Thymus (tissue), 11 donors: Measurements from ENCODE around the gene ASS1. TPM values are rescaled to one million over a fixed set of nuclear protein-coding genes. Genes with fewer than 3 reads are reported as not detected.

Experiments used
- DNase-seq, 9 donors: peaks; one replicate each; pipeline ENCODE4 v3.0.0-alpha.2; 2013; ENCODE audit warnings: low spot score in 9 of 9, low read depth in 6 of 9, missing footprints in 1 of 9
- H3K27ac ChIP-seq, 2 donors: one replicate each; pipeline ENCODE4 v1.5.1; 2013; ENCODE audit warnings: control low read depth in 1 of 2, low read depth in 1 of 2, low read length in 1 of 2, mild to moderate bottlenecking in 1 of 2, moderate library complexity in 1 of 2
- H3K27me3 ChIP-seq, 2 donors: one replicate each; pipeline ENCODE4 v1.5.1; 2013; ENCODE audit warnings: low read length in 1 of 2; ENCODE audit not compliant: control insufficient read depth in 2 of 2, insufficient read depth in 1 of 2
- H3K36me3 ChIP-seq, 2 donors: one replicate each; pipeline ENCODE4 v1.5.1; 2013; ENCODE audit warnings: low read length in 1 of 2, mild to moderate bottlenecking in 1 of 2, moderate library complexity in 1 of 2; ENCODE audit not compliant: control insufficient read depth in 2 of 2, insufficient read depth in 2 of 2
- H3K4me1 ChIP-seq, 2 donors: one replicate each; pipeline ENCODE4 v1.5.1; 2013; ENCODE audit warnings: low read length in 2 of 2; ENCODE audit not compliant: control insufficient read depth in 2 of 2, insufficient read depth in 2 of 2
- H3K4me3 ChIP-seq, 2 donors: one replicate each; pipeline ENCODE4 v1.5.1; 2013; ENCODE audit warnings: low read length in 2 of 2, control low read depth in 1 of 2, mild to moderate bottlenecking in 1 of 2
- H3K9me3 ChIP-seq, 2 donors: one replicate each; pipeline ENCODE4 v1.5.1; 2013; ENCODE audit warnings: low read length in 1 of 2, mild to moderate bottlenecking in 1 of 2; ENCODE audit not compliant: control insufficient read depth in 2 of 2, insufficient read depth in 1 of 2
- WGBS: extraction: QIAGEN DNeasy Blood & Tissue Kit; methylation state at CpG from one replicate; pipeline ENCODE4 v1.1.7; 2013; 5-methylcytosine and 5-hydroxymethylcytosine counted together
- polyA plus RNA-seq: library from polyadenylated mRNA; stranded (reverse); fragments of 200-250 nt; gene quantifications from one replicate; pipeline ENCODE4 v1.2.3, GENCODE V29; 2013
- total RNA-seq: library from RNA; stranded (reverse); fragments of 120-200 nt; gene quantifications from one replicate; pipeline ENCODE4 v1.2.4, GENCODE V29; 2013
- donor health status: healthy.

The ASS1 gene
- total and polyA plus RNA-seq, 2 donors: 9.1 to 30.4 TPM

- Histone ChIP-seq H3K27ac (no peak overlapping the region), H3K36me3 (no peaks in the 10 kb centered on the region), H3K9me3 (no peaks in the 10 kb centered on the region), H3K4me1 (no peaks in the 10 kb centered on the region), H3K4me3 (no peak overlapping the region), H3K27me3 (peaks cover 25 to 91% of the 10 kb centered on the region in 2 donors)
- DNase-seq: no peak
- WGBS: 35% methylated on average over 20 of the region's 20 CpGs
Measured at GRCh38 chr9:130471411-130472183, 26.8 kb downstream of the ASS1 start.

GRCh38 chr9:130472184-130472705 is 27.5 kb downstream of the ASS1 start:
- no peaks in the 10 kb centered on the region for H3K9me3 ChIP-seq
- 79% methylated on average over 19 of the region's 19 CpGs for WGBS
- no peaks in the 10 kb centered on the region for H3K4me1 ChIP-seq
- no peak for DNase-seq
- H3K27ac ChIP-seq: no peak overlapping the region
- H3K27me3 ChIP-seq: peaks cover 20 to 84% of the 10 kb centered on the region in 2 donors
- no peak overlapping the region for H3K4me3 ChIP-seq
- no peaks in the 10 kb centered on the region for H3K36me3 ChIP-seq

GRCh38 chr9:130473009-130473408 is 28.2 kb downstream of the ASS1 start:
- Histone ChIP-seq H3K27me3 (peaks cover 12 to 83% of the 10 kb centered on the region in 2 donors), H3K36me3 (no peaks in the 10 kb centered on the region), H3K27ac (no peak overlapping the region), H3K4me3 (no peak overlapping the region), H3K9me3 (no peaks in the 10 kb centered on the region), H3K4me1 (no peaks in the 10 kb centered on the region)
- no peak for DNase-seq
- WGBS: 93% methylated on average over 6 of the region's 6 CpGs

GRCh38 chr9:130473566-130473965 is 28.8 kb downstream of the ASS1 start:
- no peak overlapping the region for H3K4me3 ChIP-seq
- no peaks in the 10 kb centered on the region for H3K4me1 ChIP-seq
- DNase-seq: no peak
- H3K9me3 ChIP-seq: no peaks in the 10 kb centered on the region
- H3K27me3 ChIP-seq: peaks cover 12 to 81% of the 10 kb centered on the region in 2 donors
- no peaks in the 10 kb centered on the region for H3K36me3 ChIP-seq
- WGBS: 49% methylated on average over 13 of the region's 13 CpGs
- no peak overlapping the region for H3K27ac ChIP-seq

GRCh38 chr9:130474106-130474505 is 29.3 kb downstream of the ASS1 start:
- peaks cover 7 to 77% of the 10 kb centered on the region in 2 donors for H3K27me3 ChIP-seq

GRCh38 chr9:130476151-130476730 is 31.5 kb downstream of the ASS1 start:
- Histone ChIP-seq H3K36me3 (no peaks in the 10 kb centered on the region), H3K4me1 (no peaks in the 10 kb centered on the region), H3K4me3 (no peak overlapping the region), H3K9me3 (no peaks in the 10 kb centered on the region), H3K27me3 (peaks cover 7 to 65% of the 10 kb centered on the region in 2 donors), H3K27ac (no peak overlapping the region)
- 85% methylated on average over 21 of the region's 21 CpGs for WGBS
- no peak for DNase-seq

More at GRCh38 chr9:130474106-130474505, 29.3 kb downstream of the ASS1 start:
- 32% methylated on average over 15 of the region's 15 CpGs for WGBS
- DNase-seq: no peak
- H3K36me3 ChIP-seq: no peaks in the 10 kb centered on the region
- H3K27ac ChIP-seq: no peak overlapping the region
- no peaks in the 10 kb centered on the region for H3K4me1 ChIP-seq
- no peaks in the 10 kb centered on the region for H3K9me3 ChIP-seq
- H3K4me3 ChIP-seq: no peak overlapping the region

- Histone ChIP-seq H3K27me3 (peaks cover 3 to 65% of the 10 kb centered on the region in 2 donors), H3K4me1 (no peaks in the 10 kb centered on the region), H3K36me3 (no peaks in the 10 kb centered on the region), H3K27ac (no peak overlapping the region), H3K4me3 (no peak overlapping the region), H3K9me3 (no peaks in the 10 kb centered on the region)
- no peak for DNase-seq
- WGBS: 95% methylated on average over 12 of the region's 12 CpGs
Measured at GRCh38 chr9:130477564-130477963, 32.8 kb downstream of the ASS1 start.

- H3K27me3 ChIP-seq: peaks cover 8 to 65% of the 10 kb centered on the region in 2 donors
- H3K4me1 ChIP-seq: no peaks in the 10 kb centered on the region
- H3K4me3 ChIP-seq: no peak overlapping the region
- H3K27ac ChIP-seq: no peak overlapping the region
- WGBS: 94% methylated on average over 9 of the region's 9 CpGs
- H3K9me3 ChIP-seq: no peaks in the 10 kb centered on the region
- DNase-seq: no peak
- H3K36me3 ChIP-seq: no peaks in the 10 kb centered on the region
Measured at GRCh38 chr9:130478152-130478551, 33.4 kb downstream of the ASS1 start.
